Anterior cingulate cortex (tissue), 58 donors: Measurements from ENCODE around the gene C3orf22.
A peak's percentile ranks its signal among the peaks of the same experiment; 100 is the strongest.

ENCODE experiments used
- DNase-seq, 58 donors: peaks; one replicate each; lab custom pipeline; 2025; lab: John Stamatoyannopoulos, UW

The C3orf22 gene

GRCh38 chr3:126517291-126517951, 41.3 kb downstream of the C3orf22 start, which contains the start of gene UROC1:
Gene UROC1 (minus strand): TSS chr3:126517773. CDS start chr3:126517719, 54 bp downstream.
- DNase-seq: no peak

DNA sequence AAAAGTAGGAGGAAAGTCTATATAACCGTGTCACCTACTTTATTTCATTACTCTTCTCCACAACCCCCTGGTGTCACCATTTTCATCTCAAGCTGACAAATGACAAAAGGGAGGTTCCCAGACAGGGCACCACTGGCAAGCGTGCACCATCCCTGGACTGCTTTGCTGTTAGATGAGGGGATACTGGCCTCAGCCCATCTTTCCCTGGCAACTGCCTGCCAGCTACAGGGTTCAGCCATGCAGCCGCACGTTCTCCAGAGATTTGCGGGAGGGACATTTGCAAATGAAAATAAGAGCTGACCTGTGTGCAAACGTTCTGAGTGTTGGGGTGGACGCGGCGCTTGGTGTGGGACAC, 41.8 kb downstream of the C3orf22 start:
- DNase-seq: no peak

DNA sequence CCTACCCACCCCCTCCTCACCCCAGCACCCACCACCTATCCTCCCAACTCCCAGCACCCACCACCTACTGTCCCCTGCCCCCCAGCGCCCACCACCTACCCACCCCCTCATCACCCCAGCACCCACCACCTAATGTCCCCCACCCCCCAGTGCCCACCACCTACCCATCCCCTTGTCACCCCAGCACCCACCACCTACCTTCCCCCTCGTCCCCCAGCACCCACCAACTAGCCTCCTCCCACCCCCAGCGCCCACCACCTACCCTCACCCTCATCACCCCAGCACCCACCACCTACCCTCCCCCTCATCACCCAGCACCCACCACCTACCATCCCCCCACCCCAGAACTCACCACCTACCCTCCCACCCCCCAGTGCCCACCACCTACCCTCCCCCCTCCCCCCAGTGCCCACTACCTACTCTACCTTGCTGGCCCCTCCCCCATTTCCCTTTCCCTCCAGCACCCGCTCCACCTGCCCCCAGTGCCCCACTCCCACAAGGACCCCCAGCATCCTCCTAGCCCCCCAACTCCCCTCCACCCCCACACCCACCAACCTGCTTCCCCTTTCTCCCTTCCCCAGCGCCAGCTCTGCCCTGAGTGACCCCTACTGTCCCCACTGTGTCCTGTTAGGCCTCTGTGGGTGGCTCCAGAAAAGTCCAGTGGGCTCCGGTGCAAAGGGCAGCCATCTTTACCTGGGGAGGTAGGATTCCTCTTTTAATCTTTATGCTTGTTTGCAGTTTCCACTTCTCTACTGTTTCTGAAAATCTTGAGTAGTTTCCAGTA, 42.4 kb downstream of the C3orf22 start:
- no peak for DNase-seq

DNA sequence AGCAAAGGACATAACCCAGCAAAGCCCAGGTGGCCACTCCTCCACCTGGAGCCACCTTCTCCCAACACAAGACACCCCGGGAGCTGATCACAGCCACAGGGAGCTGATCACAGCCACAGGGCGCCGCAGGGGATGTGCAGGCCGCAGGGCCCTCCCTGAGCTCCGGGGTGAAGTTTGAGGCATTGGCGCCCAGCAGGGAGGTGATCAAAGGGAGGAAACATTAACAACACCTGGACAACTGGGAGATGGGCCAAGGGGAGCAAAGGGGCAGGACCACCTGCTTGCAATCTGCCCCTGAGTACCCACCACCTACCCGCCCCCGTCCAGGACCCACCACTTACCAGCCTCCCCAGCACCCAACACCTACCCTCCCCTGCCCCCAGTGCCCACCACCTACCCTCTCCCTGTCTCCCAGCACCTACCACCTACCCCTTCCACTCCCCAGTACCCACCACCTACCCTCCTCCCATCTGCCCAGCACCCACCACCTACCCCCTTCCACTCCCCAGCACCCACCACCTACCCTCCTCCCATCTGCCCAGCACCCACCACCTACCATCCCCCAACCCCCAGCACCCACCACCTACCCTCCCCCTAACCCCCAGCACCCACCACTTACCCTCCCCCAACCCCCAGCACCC, 43.5 kb downstream of the C3orf22 start:
- no peak for DNase-seq

- no peak for DNase-seq
Measured at GRCh38 chr3:126514161-126514560, 44.6 kb downstream of the C3orf22 start.

DNA sequence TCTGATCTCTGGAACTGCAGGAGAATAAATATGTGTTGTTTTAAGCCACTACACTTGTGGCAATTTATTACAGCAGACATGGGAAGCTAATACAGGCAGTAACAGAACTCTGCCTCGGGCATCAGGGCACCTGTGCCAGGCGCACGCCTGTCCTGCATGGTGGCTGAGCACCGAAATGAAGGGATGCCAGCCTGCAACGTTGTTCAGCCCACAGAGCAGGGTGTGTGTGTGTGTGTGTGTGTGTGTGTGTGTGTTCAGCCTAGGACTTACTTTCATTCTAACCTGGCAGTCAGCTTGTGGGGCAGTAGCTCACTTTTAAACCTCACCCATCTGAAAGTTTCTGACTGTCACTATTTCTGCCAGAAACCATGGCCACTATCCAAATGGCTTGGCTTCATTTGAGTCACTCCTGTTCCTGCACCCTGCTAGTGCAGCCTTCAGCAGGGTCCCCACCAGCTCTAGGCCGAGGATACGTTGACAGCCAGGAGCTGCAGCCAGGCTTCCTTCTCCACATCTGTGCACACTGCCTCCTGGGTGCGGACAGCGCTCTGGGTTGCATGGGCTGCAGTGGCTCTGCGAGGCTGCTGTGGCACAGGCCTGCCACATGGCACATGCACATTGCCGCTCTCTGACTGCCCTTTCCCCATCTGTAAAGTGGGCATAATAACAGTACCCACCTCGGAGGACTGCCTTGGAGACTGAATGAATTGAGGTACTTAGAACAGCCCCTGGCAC, 45.6 kb downstream of the C3orf22 start:
- no peak for DNase-seq

DNA sequence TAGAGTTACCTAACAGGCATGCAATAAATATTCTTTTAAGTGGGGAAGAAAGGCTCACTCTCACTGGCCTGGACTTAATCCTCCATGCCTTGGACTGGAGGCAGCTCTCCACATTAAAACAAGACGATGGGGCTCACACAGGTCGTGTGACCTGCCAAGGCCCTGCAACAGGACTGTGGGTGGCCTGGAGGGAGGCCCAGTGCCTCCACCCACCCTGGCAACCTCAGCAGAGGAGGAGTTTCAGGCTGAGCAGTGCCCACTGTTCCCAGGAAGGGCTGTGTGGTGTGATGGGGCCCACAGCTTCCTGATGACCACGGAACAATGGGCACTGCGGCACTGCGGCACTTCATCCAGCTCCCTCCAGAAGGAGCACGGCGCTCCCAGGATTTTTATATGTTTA, 46.7 kb downstream of the C3orf22 start:
- DNase-seq: peak in 28 of 58 donors; percentile 17 to 82 (median 46)

DNA sequence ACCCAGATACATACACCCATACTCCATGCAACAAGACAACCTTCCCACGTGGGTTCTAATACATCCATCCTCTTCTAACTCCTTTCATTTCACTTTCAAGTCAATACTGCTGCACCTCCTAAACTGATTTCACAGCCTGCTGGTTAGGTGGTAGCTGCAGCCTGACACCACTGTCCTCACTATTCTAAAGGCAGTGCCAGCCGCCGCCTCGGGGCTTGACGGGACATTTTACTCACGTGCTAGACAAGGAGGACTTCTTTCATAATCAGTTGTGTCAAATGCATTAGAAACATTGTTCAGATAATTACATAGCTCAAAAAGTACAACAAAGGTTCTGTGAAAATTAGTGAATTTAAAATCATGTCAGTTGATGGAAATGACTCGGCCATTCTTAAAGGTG, 47.4 kb downstream of the C3orf22 start:
- DNase-seq: no peak

GRCh38 chr3:126510308-126510910, 48.3 kb downstream of the C3orf22 start:
- no peak for DNase-seq

DNA sequence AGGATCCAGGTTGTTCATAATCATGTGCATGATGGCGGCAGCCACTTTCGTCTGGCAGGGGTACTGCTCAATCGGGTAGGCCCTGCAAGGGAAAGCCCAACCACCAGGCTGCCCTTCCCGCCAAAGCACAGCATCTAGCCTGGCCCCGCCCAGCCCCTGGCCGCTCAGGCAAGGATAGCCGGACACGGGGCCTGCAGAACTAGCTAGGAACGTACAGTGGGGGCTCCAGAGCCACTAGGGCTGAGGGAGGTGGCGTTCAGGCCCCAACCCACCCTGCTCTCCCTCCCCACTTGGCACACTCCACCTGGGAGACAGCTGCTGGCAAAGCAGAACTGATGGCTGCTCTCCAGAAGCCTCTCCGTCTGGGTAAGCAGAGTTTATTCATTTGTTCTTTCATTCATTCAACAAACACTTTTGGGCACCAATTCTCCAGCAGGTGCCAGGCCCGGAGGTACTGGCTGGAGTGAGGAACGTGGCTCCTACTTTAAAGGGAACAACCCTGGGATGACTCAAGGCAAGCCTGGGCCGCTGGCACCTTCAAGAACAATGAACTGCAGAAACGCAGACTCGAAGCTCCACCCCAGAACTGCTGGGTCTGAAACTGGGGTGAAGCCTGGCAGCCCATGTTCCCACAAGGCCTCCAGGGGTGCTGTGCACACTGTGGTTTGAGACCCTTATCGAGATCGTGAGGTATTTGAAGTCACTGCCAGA, 49.0 kb downstream of the C3orf22 start:
- no peak for DNase-seq

- no peak for DNase-seq
Measured at GRCh38 chr3:126508564-126508964, 50.2 kb downstream of the C3orf22 start.

DNA sequence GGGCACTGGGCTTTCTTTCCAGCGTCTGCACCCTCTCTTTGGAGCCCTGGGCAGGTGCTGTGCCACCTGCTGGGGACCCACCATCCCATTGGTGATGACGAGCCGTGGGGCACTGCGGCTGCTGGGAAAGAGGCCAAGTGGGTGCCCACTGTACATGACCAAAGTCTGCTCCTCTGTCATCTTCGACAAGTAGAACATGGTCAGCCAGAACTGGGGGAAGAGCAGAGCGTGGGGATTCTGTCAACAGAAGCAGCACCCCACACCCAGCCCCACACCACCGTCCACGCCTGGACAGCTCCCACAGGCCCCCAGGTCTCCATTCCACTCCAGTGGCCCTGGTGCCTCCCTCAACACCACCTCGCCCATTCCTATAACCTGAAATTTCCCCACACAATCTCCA, 50.8 kb downstream of the C3orf22 start:
- DNase-seq: no peak

DNA sequence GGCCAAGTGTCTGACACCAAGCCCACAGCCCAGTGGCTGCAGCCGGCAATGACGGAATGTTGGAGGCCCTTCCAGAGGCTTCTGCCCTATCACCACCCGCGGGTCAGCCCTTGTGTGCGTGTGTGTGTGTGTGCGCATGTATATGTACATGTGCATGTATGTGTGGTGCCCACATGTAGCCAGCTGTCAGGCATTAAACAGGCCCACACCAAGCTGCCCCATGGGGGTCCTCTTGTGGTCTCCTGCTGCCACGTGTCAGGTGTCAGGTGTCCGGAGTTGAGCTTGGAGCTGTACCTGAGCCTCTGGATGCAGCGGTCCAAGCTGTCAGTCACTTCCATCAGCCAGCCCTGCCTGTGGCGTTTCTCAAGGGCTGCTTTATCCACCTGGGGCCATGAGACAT, 55.0 kb downstream of the C3orf22 start:
- DNase-seq: no peak

- DNase-seq: no peak
Measured at GRCh38 chr3:126502656-126503055, 56.1 kb downstream of the C3orf22 start.

- no peak for DNase-seq
Measured at GRCh38 chr3:126501736-126502135, 57.0 kb downstream of the C3orf22 start.

- no peak for DNase-seq
Measured at GRCh38 chr3:126501054-126501453, 57.7 kb downstream of the C3orf22 start.

GRCh38 chr3:126500016-126500415, 58.7 kb downstream of the C3orf22 start:
- DNase-seq: no peak
